ENCODE measurements around the gene CTTNBP2.

Gene CTTNBP2

DNA sequence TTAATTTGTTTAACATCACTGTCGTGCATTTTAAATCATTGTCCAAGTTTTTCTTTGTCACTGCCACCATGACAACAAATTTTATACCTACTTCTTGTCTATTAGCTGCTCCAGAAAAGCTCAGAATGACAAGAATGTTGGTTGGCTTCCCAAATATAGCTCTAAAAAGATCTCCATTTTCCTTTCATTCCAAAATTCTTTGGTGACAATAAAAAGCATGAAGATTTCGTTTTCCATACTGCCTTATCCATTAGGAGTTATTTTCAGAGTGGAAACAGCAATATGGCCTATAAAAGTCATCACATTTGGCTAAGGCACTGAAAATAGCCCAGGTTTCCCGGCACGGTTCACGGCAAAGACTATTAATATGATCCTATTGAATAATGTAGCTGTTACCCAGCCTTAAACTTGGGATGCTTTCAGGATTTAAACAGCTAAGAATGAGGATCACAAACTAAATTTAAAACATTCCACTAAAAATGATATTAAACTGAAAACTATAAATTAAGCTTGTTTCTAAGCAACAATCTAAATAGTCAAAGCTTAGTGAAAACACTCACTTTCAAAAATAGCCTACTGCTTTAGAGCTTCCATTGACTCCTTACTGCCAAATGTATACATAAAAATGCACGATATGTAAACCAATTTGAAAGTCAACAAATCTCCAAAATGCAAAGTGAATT lies 2.7 kb downstream of the CTTNBP2 start:
- no peak for DNase-seq

DNA sequence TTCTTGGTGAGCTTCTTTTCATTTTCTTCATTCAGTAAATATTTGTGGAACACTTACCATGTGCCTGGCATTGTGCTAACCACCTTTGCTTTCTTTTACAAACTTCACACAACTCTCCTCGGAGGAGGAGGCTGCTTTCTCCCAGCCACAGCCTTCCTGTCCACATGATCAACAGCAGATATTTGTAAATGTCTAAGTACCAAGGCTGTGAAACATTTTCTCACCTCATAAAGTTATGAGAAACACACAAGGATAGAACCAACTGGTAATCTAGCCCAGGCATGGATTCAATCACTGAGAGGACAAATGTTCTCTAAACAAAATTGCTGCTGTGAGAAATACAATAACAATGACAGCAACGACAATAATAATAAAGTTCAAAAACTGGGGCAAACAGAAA lies 3.9 kb downstream of the CTTNBP2 start:
- DNase-seq, result no peak

DNA sequence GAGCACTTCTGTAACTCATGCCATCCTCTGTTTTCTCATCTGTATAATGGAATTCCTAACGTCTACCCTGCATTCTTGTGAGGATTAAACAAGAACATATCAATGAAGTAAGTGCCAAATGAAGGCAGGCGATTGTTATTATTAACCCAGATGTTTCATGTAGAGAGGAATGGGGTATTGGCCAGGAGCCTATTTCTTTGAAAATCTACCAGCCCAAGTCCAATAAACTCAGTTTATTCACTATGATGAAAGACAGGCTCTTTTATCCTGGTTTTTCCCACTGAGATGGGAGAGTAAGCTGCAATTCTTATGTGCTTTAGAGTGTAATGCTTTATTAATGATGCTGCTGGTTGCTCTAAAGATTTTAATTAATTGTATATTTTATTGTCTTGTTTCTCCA lies 9.6 kb downstream of the CTTNBP2 start:
- DNase-seq, result no peak

DNA sequence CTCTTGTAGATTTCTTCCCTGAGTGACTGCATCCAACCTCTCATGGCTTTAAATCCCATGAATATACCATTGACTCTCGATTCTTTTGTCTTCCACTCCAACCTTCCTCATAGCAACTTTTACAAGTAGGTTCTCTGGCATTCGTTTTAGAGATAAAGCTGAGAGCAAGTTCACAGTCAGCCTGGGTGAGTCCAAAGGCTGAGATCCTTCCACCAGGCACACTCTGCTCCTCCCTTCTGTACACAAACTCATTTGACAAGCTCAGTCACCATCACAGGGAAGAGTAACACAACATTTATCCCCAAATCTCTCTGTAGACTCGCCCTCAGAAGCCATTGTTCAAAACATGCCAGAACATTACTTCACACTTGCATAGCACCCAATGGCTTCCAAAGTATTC lies 10.9 kb downstream of the CTTNBP2 start:
- no peak for DNase-seq

DNA sequence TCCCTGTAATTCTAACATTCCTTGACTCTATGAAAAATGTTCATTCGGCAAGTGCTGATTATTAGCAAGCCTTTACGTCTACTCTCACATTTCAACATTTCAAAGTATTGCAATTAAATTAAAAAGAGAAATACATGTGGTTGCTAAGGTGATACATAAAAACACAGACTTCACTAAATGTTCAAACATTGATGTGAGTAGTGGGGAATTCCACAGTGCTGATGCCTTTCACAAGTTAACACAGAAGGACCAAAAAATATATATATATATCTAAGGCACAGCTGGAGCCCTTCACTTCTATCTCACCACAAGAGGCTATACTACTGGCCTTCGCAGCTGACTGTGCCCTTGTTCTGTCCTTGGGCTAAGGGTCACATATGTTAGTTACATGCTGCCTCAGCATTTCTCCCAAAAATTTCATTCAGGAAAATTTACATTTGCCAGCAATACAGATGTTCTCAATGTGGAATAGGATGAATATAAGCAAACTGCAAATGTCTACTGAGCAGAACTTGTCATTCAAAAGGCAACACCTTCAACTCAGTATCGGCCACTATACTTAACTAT lies 13.9 kb downstream of the CTTNBP2 start:
- DNase-seq, result no peak

DNA sequence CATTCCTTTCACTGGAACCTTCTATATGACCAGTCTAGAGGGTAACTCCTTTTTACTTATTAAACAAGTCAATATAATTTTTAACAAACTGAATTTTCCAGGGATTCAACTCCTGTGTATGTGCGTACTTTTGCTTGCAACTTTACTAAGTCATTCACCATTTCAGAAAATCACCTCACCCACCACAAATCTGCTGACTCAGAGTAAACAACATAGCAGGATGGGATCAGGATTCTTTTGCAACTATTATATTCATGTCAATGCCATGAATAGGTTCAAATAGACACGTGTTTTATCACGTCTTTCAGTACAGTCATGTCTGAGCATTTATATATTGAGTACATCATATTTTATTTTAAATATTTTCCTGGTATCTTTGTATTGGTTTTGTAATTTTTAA lies 14.5 kb downstream of the CTTNBP2 start:
- DNase-seq, result no peak

DNA sequence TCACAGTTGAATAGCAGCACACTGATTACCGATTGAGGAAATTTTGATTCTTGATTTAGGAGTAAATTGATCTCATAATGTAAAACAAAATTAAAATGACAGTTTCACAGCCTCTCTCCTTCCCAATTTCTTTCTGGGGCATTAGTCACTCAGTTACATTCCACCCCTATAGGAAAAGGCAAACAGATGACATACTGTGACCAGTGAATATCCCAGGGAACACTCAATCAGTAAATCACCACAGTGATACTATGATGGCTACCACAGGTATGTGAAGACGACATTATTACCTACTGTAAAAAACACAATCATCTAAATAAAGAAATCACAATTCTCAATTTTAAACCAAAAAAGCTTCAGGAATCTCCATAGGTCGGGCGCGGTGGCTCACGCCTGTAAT lies 15.5 kb downstream of the CTTNBP2 start:
- DNase-seq, result no peak

DNA sequence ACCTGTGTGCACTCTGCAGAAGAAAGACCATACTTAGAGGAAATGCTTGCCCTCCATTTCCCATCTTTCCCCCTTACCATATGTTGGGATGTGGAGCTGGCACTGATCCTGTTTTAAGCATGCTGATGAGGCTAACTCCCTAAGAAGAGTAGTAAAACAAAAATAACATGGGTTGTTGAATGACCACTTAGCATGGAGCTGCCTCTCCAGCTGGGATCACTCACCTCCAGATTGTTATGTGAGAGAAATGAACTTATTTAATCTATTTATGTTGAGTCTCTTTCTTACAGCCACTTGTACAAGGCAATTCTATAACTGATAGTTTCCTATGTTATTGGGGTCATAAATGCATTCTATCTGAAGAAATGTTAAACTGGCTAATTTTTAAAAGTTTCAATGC lies 17.0 kb downstream of the CTTNBP2 start:
- DNase-seq, result no peak

DNA sequence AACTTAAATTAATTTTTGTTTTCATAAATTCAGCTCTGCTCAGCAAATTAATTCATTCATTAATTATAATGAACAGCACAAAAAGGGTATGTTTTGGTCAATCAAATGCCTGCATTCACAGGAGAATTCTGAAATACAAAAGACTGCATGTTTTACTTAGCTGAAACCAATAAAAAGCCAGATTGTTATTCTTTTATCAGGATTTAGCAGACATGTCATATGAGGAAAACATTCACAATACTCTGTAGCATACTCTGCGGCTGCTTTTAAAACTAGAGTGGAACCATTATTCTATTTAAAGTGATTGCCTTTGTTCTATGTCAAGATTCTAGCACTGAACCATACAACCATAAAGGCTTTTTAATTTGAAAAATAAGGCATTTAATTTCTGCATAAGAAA lies 19.1 kb downstream of the CTTNBP2 start:
- no peak for DNase-seq

DNA sequence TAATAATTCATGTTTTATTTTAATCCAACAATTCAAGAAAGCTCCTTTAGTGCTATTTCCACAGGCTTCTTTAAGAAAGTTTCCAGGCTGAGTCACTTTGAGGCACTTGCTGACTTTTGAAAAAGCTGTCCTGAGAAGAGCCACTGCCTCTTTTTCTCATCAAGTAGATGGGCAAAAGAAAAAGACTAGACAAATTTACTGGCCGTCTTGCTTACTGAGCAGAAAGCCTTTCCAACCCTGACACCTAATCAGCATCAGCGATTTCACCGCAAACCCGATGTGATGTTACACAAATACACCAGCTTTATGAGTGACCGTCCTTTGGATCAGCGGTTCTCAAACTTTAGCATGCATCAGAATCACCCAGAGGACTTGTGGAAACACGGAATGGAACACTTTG lies 24.3 kb downstream of the CTTNBP2 start:
- no peak for DNase-seq

DNA sequence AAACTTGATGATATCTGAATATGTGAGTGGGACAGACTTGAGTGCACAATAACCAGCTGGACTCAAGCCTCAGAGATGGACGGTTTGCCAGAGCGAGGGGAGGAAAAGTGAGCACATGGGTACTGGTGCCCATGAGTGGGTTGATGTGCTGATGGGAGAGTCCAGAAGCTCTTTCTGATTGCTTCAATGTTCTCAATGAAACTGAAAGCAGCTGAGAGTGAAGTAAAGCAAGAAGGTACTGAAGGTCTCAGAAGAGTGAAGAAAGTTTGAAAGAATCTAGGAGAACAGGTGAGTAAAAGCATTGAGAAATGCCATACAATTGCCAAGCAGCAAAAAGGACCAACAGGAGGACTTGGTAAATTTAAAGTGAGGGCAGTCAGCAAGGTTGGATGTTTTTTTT lies 28.6 kb downstream of the CTTNBP2 start:
- DNase-seq, result no peak

DNA sequence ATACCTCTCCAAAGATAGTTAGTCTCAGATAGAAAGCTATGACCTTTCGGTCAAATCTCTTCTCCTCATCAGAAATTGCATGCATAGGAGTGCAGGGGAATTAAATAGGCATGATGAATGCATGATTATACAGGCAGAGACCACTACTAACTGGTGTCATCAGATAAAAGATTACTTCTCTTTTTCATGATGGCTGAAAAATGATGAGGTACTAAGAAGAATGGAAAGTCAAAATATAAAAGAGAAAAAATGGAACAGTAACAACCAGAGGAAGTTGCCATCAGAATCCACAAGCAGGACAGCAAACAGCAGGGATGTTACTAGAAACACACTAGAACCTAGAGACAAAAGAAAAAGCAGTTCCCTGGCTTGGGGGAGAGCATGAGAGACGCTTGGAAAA lies 31.6 kb downstream of the CTTNBP2 start:
- DNase-seq, result no peak

DNA sequence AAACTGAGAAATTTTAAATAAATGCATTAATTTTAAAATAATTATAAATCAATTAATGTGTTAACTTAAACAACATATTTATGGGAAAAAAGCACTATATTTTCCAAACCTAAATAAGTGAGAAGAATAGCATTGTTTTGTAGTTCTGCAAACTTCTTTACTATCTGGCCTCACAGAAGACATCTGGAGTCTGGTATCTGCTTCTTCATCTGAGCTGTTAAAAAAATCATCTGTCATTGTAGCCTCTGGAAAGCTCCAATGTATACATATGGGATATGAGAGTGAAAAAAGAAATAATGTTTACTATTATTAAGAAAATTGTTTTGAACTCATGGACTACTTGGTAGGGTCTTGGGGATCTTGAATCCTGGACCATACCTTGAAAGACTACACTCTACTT lies 32.2 kb downstream of the CTTNBP2 start:
- DNase-seq, result no peak

DNA sequence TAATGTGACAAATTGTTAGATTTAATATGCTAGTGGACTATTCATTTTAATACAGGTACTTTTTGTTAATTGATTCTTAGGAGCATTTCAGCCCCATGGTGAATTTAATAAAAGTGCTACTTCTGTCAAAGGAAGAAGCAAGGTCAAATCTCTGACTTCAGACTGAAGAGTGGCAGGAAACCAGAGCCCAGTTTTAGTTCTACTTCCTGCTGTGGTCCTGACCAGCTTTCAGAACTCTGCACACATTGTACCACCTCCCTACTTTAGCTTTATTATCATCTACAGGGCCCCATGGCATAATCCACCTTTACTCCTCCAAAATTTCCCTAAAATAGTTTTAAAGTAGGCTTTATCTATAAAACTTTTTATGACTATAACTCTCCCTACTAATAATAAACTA lies 33.7 kb downstream of the CTTNBP2 start:
- DNase-seq, result no peak

DNA sequence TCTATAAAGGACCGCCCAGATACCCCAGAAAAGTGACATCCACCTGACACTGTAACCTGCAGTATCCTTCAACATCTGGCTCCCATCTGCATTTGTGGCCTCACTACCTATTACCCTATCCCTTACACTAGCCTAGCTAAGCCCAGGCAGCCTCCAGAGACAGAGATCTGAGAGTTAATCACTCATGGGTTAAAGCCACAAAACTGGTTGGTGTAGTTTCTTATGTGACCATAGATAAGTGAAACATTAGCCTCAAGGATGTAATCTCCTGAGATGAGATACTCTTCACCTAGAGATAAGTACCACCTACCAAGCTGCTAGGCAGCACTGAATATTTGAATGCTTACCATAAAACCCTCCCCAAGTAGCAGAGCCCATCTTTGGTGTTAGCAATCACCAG lies 35.4 kb downstream of the CTTNBP2 start:
- DNase-seq, result no peak

DNA sequence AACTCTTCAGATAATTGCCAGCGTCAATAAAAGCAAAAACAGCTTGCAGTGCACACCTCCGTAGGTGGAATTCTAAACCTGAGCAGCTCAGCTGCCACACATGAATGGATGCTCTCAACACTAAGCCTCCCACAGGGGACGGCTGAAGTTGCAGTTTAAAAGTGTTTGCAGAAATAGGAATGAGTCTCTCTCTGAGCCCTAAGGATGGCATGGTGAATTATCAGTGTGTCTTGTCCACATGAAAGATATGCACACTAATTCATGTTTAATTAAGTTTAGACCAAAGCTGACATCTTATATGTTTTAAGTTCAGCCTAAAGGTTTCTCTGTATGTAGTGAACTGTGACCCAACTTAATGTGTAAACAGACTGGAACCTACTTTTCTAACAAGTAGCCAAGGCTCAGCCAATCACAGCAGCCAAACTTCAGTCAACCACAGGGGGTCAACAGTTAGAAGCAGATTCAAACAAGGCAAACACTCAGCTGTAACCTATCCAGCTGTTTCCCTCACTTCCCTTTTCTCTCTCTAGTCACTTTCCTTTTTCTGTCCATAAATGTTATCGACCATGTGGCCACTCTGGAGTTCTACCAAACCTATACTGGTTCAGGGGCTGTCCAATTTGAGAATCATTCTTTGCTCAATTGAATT lies 38.1 kb downstream of the CTTNBP2 start:
- DNase-seq, result no peak

DNA sequence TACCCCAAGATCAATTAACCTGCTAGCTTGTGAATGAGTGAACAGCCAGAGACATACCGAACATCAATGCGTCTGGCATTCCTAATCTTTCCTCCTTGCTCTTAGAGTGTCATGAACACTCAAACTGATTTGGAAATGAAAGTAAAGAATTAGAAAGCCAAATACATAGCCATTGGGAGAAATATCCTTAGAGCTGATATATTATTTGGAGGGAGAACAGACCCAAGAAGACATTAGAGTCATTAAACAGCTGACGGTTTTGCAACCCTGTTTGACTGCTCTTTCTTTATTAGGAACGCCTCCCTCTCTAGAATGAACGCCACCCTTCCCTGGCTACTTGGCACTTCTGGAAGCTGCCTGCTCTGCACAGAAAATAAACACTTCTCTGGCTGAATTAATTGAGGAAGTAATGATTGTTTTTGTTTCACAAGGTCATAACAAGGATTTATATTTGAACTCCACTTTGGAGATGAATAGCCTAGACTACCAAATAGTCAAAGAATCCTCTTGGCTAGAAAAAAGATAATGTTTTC lies 42.8 kb downstream of the CTTNBP2 start:
- no peak for DNase-seq

DNA sequence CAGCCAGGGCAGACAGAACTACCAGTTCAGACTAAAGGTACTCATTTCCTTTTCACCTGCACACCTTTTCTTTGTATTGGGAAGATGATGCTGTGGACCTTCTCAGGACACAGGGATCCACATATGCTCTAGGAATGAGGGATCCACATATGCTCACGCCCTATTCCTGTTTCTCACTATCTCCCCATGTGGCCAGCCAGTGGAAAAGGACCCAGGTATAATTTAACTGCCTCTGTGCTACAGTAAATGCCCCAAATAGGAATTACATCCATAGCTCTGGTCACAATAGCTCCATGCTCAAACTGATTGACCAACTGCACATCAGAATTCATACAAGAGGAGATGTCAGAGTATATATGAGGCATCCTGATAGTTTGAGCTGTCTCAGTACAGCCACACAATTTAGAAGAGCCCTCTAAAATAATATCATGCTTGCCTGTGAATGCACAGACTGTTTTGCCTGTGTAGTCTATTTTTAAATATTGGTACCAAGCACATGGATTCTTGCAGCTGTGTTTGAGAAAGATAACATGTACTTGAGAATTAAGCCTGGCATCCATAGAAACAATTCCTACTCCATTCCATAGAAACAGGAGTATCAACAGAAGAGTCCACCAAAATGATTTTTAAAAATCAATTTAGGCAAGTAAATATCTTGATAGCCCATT lies 43.7 kb downstream of the CTTNBP2 start:
- DNase-seq, result no peak

DNA sequence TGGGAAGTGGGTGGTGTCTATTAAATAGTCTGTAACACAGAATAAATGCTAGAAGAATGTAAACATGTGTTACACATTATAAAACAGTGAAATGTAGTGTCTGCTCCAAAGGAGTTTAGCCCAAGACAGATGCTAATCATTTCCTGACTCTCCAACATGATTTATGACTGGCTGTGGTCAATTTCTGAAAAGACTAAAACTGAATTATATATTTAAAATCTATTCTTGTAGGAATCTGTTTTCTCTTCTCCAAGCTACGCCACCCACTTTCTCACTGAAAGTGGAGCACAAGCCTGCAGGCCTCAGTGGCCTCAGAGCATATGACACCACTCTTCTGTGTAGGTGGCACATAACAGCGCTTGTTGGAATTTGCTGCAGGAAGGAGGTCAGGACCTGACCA lies 44.4 kb downstream of the CTTNBP2 start:
- no peak for DNase-seq

DNA sequence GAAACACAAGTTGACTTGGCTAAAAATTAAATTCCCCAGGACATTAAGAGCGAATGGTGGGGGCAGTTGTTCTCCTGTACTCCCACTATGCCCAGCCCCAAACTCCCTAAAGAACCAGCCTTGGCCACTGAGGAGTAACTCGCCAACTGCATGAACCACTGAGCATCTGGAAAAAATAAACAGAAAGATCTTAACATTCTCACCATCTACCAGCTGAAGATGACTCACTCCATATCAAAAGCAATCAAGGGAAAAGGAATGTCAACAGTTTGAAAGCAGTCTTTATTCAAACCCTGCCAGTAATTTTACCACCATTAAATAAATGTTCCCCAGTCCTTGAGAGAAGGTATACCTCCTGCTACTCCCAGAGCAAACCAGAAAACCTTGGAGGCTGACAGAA lies 45.4 kb downstream of the CTTNBP2 start:
- DNase-seq, result no peak

DNA sequence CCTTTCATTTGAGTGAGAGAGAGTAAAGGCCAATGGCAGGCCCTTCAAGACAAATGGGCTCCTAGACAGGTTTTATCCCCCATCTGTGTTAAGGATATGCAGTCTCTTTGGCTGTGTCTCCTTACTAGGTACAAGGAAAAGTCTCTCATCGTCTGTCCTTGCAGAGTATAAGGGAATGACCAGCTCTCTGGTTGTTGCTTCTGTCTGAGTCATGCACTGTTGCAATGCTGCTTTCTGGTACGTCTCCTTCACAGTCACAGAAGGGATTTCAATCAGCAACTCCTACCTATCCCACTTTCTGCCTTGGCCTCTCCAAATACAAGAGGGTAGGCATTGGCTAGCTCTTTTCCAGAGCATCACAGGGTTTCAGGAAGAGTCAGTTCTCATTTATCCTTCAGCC lies 48.1 kb downstream of the CTTNBP2 start:
- DNase-seq, result no peak

DNA sequence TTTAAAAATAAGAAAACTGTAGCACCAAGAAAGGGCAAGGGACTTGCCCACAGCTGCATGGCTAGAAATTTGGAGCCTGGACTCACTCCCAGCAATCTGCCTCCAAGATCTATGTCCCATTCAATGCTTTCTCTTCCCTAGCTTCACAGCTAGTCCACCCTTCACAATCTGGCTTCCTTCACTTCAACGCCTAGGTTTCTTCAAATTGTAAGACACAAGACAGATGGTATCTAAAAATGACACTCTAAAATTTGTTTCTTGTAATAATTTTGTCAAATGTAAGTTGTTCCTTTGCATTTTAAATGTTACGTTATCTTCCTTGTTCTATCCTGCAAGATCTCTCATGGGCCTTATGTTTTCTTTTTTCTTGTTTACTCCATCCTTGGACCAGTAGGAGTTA lies 48.6 kb downstream of the CTTNBP2 start:
- DNase-seq, result no peak

DNA sequence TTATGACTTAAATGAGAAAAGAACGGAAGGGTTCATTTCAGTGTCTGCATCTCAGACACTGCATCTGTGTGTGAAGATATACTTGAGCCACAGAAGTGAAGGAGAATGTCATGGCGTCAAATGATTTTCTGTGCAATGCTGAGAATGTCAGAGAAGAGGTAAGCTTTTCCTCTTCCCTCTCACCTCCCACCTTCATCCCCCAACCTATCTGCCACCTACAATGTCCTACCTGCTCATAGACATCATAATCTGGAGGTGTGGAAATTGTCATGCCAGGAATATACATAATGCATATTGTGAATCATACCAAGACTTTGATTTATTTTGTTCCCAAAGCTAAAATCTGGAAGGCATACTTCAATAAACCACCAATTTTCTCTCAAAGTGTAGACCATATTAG lies 53.7 kb downstream of the CTTNBP2 start:
- DNase-seq, result no peak

DNA sequence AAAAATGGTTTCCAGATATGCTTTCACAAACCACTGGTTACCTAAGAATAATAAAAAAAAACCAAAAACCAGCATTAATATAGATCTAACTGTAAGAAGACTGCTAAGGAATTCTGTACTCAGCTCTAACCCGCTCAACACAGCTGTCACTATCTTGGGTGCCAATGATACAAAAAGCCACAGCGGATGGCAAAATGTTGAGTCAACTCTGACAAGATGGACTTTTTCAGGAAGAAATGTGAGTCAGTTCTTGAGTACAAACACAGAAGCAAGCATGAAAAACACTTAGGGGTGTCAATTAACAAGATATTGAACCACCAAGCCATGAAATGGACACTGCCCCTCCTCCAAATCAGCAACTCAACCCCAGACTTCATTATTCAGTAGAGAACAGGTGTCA lies 55.0 kb downstream of the CTTNBP2 start:
- DNase-seq, result no peak
